WTC11 (cell line): ENCODE results near the gene TCERG1. TPM values are rescaled to one million over a fixed set of nuclear protein-coding genes. Genes with fewer than 3 reads are reported as not detected.

Experiments
- ATAC-seq: fragments of 200-7000 bp; cut with Tn5 transposase; 2 replicates; pipeline ENCODE4 v1.10.0; 2021; ENCODE audit warnings: mild to moderate bottlenecking, moderate library complexity
- CTCF ChIA-PET: fragments of 300-600 bp; sonication (Branson Sonifier 250); formaldehyde crosslinking; loops from one replicate; lab custom pipeline; 2021; ENCODE audit warnings: antibody characterized with exemption; lab: Charles Lee
- POLR2A ChIA-PET: fragments of 350-600 bp; sonication (Branson Sonifier 250); formaldehyde crosslinking; loops from one replicate; lab custom pipeline; 2021; ENCODE audit warnings: antibody characterized with exemption; lab: Charles Lee
- DNase-seq: peaks from one replicate; pipeline ENCODE4 v3.0.0; 2021; ENCODE audit warnings: low spot score
- H3K27ac Mint-ChIP-seq: 2 replicates; pipeline ENCODE4 v1.8.0; 2021; ENCODE audit warnings: mixed read lengths
- H3K27me3 Mint-ChIP-seq: 2 replicates; pipeline ENCODE4 v1.8.0; 2021; ENCODE audit warnings: low read depth, mild to moderate bottlenecking, moderate library complexity, mixed read lengths
- H3K36me3 Mint-ChIP-seq: 2 replicates; pipeline ENCODE4 v1.8.0; 2021; ENCODE audit warnings: mixed read lengths
- H3K4me1 Mint-ChIP-seq: 2 replicates; pipeline ENCODE4 v1.8.0; 2022; ENCODE audit warnings: mixed read lengths
- H3K4me3 Mint-ChIP-seq: 2 replicates; pipeline ENCODE4 v1.8.0; 2021; ENCODE audit warnings: mild to moderate bottlenecking, moderate library complexity, mixed read lengths
- H3K9me3 Mint-ChIP-seq: 2 replicates; pipeline ENCODE4 v1.8.0; 2021; ENCODE audit warnings: mixed read lengths
- CBFB ChIP-seq: sonication (generic); formaldehyde crosslinking; IDR thresholded peaks from 2 replicates; pipeline ENCODE4 v1.8.1; 2022; ENCODE audit warnings: mild to moderate bottlenecking, low read depth, missing genetic modification reagents
- EMX1 ChIP-seq: fragments of 250-450 bp; sonication (Bioruptor Pico); IDR thresholded peaks from 2 replicates; pipeline ENCODE4 v1.8.0; 2021; ENCODE audit warnings: mild to moderate bottlenecking
- ETV6 ChIP-seq: sonication (generic); formaldehyde crosslinking; IDR thresholded peaks from 2 replicates; pipeline ENCODE4 v1.8.1; 2022; ENCODE audit warnings: mild to moderate bottlenecking, missing genetic modification reagents
- FOXJ3 ChIP-seq: sonication (generic); formaldehyde crosslinking; IDR thresholded peaks from 2 replicates; pipeline ENCODE4 v1.9.0; 2021; ENCODE audit warnings: missing genetic modification reagents, mild to moderate bottlenecking, borderline replicate concordance
- GABPB1 ChIP-seq: sonication (generic); formaldehyde crosslinking; IDR thresholded peaks from 2 replicates; pipeline ENCODE4 v1.8.1; 2023; ENCODE audit warnings: mild to moderate bottlenecking, missing genetic modification reagents
- GRHL2 ChIP-seq: fragments of 250-450 bp; sonication (Bioruptor Pico); IDR thresholded peaks from 2 replicates; pipeline ENCODE4 v1.8.0; 2022; ENCODE audit warnings: mild to moderate bottlenecking, moderate library complexity; ENCODE audit not compliant: insufficient replicate concordance, severe bottlenecking
- IRF2 ChIP-seq: sonication (generic); formaldehyde crosslinking; IDR thresholded peaks from 2 replicates; pipeline ENCODE4 v1.8.0; 2022; ENCODE audit warnings: low read depth, missing genetic modification reagents, borderline replicate concordance
- JAZF1 ChIP-seq: fragments of 250-450 bp; sonication (Bioruptor Pico); IDR thresholded peaks from 2 replicates; pipeline ENCODE4 v1.9.0; 2021; ENCODE audit warnings: moderate library complexity, mild to moderate bottlenecking, inconsistent platforms
- JUN ChIP-seq: sonication (generic); formaldehyde crosslinking; IDR thresholded peaks from 2 replicates; pipeline ENCODE4 v1.8.0; 2023; ENCODE audit warnings: mild to moderate bottlenecking, missing genetic modification reagents
- KAT7 ChIP-seq: sonication (generic); formaldehyde crosslinking; IDR thresholded peaks from 2 replicates; pipeline ENCODE4 v1.8.1; 2023; ENCODE audit warnings: missing genetic modification reagents, mild to moderate bottlenecking, borderline replicate concordance
- NR2C2 ChIP-seq: sonication (generic); formaldehyde crosslinking; IDR thresholded peaks from 2 replicates; pipeline ENCODE4 v1.8.0; 2022; ENCODE audit warnings: mild to moderate bottlenecking, missing genetic modification reagents
- RORB ChIP-seq: fragments of 250-450 bp; sonication (Bioruptor Pico); IDR thresholded peaks from 2 replicates; pipeline ENCODE4 v1.9.0; 2021; ENCODE audit warnings: mild to moderate bottlenecking
- TEAD4 ChIP-seq: sonication (generic); formaldehyde crosslinking; IDR thresholded peaks from 2 replicates; pipeline ENCODE4 v1.8.0; 2022; ENCODE audit warnings: mild to moderate bottlenecking, missing genetic modification reagents
- ZBTB21 ChIP-seq: sonication (generic); formaldehyde crosslinking; IDR thresholded peaks from 2 replicates; pipeline ENCODE4 v1.8.1; 2023; ENCODE audit warnings: mild to moderate bottlenecking, missing genetic modification reagents, borderline replicate concordance
- ZNF121 ChIP-seq: sonication (generic); formaldehyde crosslinking; IDR thresholded peaks from 2 replicates; pipeline ENCODE4 v1.8.0; 2023; ENCODE audit warnings: missing genetic modification reagents
- ZNF219 ChIP-seq: sonication (generic); formaldehyde crosslinking; IDR thresholded peaks from 2 replicates; pipeline ENCODE4 v1.8.0; 2023; ENCODE audit warnings: missing genetic modification reagents, mild to moderate bottlenecking, borderline replicate concordance
- ZNF317 ChIP-seq: sonication (generic); formaldehyde crosslinking; IDR thresholded peaks from 2 replicates; pipeline ENCODE4 v1.8.1; 2023; ENCODE audit warnings: low read depth, mild to moderate bottlenecking, moderate library complexity, missing genetic modification reagents, borderline replicate concordance
- ZNF416 ChIP-seq: fragments of 250-450 bp; sonication (Bioruptor Pico); IDR thresholded peaks from 2 replicates; pipeline ENCODE4 v1.9.0; 2021; ENCODE audit warnings: mild to moderate bottlenecking, inconsistent platforms
- total RNA-seq: library from RNA; stranded (reverse); gene quantifications from 3 replicates; pipeline ENCODE4 v1.2.3, GENCODE V29; 2021
- TF ChIP-seq, protein P1 (sequence below): sonication (generic); formaldehyde crosslinking; IDR thresholded peaks from 2 replicates; pipeline ENCODE4 v1.8.1; 2022; ENCODE audit warnings: mild to moderate bottlenecking, moderate library complexity, missing genetic modification reagents
- TF ChIP-seq, protein P2 (sequence below): sonication (generic); formaldehyde crosslinking; IDR thresholded peaks from 2 replicates; pipeline ENCODE4 v1.8.1; 2023; ENCODE audit warnings: mild to moderate bottlenecking, missing genetic modification reagents
- TF ChIP-seq, protein P3 (sequence below): fragments of 250-450 bp; sonication (Bioruptor Pico); IDR thresholded peaks from 2 replicates; pipeline ENCODE4 v1.9.0; 2021; ENCODE audit warnings: mild to moderate bottlenecking
- TF ChIP-seq, protein P4 (sequence below): fragments of 250-450 bp; sonication (Bioruptor Pico); IDR thresholded peaks from 2 replicates; pipeline ENCODE4 v2.1.2; 2022; ENCODE audit warnings: mild to moderate bottlenecking, moderate library complexity
- TF ChIP-seq, protein P5 (sequence below): sonication (generic); formaldehyde crosslinking; IDR thresholded peaks from 2 replicates; pipeline ENCODE4 v1.8.1; 2022; ENCODE audit warnings: low read depth, missing genetic modification reagents, borderline replicate concordance
- TF ChIP-seq, protein P6 (sequence below): sonication (generic); formaldehyde crosslinking; IDR thresholded peaks from 2 replicates; pipeline ENCODE4 v1.8.0; 2022; ENCODE audit warnings: mild to moderate bottlenecking, missing genetic modification reagents
- TF ChIP-seq, protein P7 (sequence below): sonication (generic); formaldehyde crosslinking; IDR thresholded peaks from 2 replicates; pipeline ENCODE4 v1.8.1; 2023; ENCODE audit warnings: mild to moderate bottlenecking, missing genetic modification reagents, moderate library complexity
- TF ChIP-seq, protein P8 (sequence below): fragments of 250-450 bp; sonication (Bioruptor Pico); IDR thresholded peaks from 2 replicates; pipeline ENCODE4 v1.9.0; 2021; ENCODE audit warnings: mild to moderate bottlenecking

TCERG1 gene
- total RNA-seq, 1 experiment from 2014 or later = 117 TPM

DNA sequence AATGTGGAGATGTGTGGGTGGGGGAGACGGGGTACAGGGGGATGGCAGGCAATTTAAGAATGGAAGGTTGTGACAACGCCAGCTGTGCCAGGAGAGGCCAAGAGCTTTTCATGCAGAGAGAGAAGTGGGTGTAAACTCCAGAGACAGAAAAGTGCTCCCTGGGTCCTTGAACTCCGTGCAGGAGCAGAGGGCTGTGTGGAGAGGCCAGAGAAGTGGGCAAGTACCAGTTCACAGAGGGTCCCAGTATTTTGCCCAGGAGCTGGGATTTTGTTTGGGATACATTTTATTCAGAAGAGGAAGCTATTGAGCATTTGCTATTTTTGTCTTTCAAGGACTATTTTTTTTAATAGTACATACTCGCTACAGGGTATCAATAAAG is 19.5 kb upstream of the TCERG1 start:
- no peaks in the 10 kb centered on the region for H3K9me3 Mint-ChIP-seq
- H3K27ac Mint-ChIP-seq = no peak overlapping the region
- no peaks in the 10 kb centered on the region for H3K36me3 Mint-ChIP-seq
- peak; percentile 13; the same call in 1 of the 2 replicates for ATAC-seq
- ChIA-PET CTCF (interaction anchor here (0.6 to 1.4 kb wide), 7 partner anchors 9 to 314 kb away, joined by 3 to 5 read pairs (median 3); no protein-coding TSS in a partner anchor), POLR2A (no interaction called here)
- no peak overlapping the region for H3K4me3 Mint-ChIP-seq
- H3K4me1 Mint-ChIP-seq = peaks cover under 1% of the 10 kb centered on the region; the same call in 1 of the 2 replicates
- no peak for DNase-seq
- no peak for TF ChIP-seq ZNF416 (CRISPR knock-in tag)
- no peak for TF ChIP-seq GRHL2 (CRISPR knock-in tag)
- TF ChIP-seq FOXJ3 (CRISPR knock-in tag) = no peak
- TF ChIP-seq JUN (CRISPR knock-in tag) = no peak
- no peak for TF ChIP-seq ZNF219 (CRISPR knock-in tag)
- no peak for TF ChIP-seq TEAD4 (CRISPR knock-in tag)
- TF ChIP-seq IRF2 (CRISPR knock-in tag) = no peak
- TF ChIP-seq, protein P1, sequence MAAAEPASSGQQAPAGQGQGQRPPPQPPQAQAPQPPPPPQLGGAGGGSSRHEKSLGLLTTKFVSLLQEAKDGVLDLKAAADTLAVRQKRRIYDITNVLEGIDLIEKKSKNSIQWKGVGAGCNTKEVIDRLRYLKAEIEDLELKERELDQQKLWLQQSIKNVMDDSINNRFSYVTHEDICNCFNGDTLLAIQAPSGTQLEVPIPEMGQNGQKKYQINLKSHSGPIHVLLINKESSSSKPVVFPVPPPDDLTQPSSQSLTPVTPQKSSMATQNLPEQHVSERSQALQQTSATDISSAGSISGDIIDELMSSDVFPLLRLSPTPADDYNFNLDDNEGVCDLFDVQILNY (CRISPR knock-in tag) = no peak
- no peak for TF ChIP-seq GABPB1
- no peak for TF ChIP-seq EMX1
- TF ChIP-seq CBFB (CRISPR knock-in tag) = no peak
- no peak for TF ChIP-seq ETV6
- no peak for TF ChIP-seq NR2C2 (CRISPR knock-in tag)
- TF ChIP-seq, protein P2, sequence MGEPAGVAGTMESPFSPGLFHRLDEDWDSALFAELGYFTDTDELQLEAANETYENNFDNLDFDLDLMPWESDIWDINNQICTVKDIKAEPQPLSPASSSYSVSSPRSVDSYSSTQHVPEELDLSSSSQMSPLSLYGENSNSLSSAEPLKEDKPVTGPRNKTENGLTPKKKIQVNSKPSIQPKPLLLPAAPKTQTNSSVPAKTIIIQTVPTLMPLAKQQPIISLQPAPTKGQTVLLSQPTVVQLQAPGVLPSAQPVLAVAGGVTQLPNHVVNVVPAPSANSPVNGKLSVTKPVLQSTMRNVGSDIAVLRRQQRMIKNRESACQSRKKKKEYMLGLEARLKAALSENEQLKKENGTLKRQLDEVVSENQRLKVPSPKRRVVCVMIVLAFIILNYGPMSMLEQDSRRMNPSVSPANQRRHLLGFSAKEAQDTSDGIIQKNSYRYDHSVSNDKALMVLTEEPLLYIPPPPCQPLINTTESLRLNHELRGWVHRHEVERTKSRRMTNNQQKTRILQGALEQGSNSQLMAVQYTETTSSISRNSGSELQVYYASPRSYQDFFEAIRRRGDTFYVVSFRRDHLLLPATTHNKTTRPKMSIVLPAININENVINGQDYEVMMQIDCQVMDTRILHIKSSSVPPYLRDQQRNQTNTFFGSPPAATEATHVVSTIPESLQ (CRISPR knock-in tag) = no peak
- TF ChIP-seq, protein P3, sequence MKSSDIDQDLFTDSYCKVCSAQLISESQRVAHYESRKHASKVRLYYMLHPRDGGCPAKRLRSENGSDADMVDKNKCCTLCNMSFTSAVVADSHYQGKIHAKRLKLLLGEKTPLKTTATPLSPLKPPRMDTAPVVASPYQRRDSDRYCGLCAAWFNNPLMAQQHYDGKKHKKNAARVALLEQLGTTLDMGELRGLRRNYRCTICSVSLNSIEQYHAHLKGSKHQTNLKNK = no peak
- TF ChIP-seq, protein P4, sequence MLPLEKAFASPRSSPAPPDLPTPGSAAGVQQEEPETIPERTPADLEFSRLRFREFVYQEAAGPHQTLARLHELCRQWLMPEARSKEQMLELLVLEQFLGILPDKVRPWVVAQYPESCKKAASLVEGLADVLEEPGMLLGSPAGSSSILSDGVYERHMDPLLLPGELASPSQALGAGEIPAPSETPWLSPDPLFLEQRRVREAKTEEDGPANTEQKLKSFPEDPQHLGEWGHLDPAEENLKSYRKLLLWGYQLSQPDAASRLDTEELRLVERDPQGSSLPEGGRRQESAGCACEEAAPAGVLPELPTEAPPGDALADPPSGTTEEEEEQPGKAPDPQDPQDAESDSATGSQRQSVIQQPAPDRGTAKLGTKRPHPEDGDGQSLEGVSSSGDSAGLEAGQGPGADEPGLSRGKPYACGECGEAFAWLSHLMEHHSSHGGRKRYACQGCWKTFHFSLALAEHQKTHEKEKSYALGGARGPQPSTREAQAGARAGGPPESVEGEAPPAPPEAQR = no peak
- TF ChIP-seq JAZF1 (CRISPR knock-in tag) = no peak
- TF ChIP-seq ZNF317 (CRISPR knock-in tag) = no peak
- no peak for TF ChIP-seq KAT7 (CRISPR knock-in tag)
- TF ChIP-seq, all 79 proteins: peak for 0
- no peaks in the 10 kb centered on the region for H3K27me3 Mint-ChIP-seq

DNA sequence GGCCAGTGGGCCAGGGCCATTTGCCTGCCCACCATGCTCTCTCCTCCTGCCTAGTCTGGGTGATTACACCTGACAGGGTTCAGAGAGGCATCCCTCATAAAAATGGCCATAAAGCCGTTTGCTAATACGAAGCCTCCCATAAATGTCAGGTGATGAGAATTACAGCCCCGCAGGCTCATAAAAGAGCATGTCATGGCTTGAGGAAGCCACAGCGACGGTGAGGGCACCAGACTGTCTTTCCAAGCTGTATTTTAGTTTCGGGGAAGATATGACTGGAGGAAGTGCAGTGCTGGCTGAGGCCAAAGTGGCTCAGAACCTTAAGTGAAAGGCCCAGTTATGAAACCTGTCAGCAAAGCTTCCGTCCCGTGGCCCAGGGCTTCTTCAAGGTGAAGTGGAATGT is 18.5 kb upstream of the TCERG1 start:
- DNase-seq = no peak
- CTCF ChIA-PET = interaction anchor here (0.8 to 1.4 kb wide), 3 partner anchors 13 to 40 kb away, joined by 3 to 5 read pairs (median 4); no protein-coding TSS in a partner anchor
- no peak for ATAC-seq
- no peak overlapping the region for H3K27ac Mint-ChIP-seq
- H3K4me3 Mint-ChIP-seq = no peak overlapping the region
- POLR2A ChIA-PET = no interaction called here
- H3K4me1 Mint-ChIP-seq = peaks cover 2% of the 10 kb centered on the region; the same call in 1 of the 2 replicates
- H3K36me3 Mint-ChIP-seq = no peaks in the 10 kb centered on the region
- H3K9me3 Mint-ChIP-seq = no peaks in the 10 kb centered on the region
- no peaks in the 10 kb centered on the region for H3K27me3 Mint-ChIP-seq
- TF ChIP-seq ZNF121 (no peak), RORB (no peak), ZBTB21 (CRISPR knock-in tag) (no peak), ZNF219 (CRISPR knock-in tag) (no peak), ETV6 (no peak)
- TF ChIP-seq, protein P5, sequence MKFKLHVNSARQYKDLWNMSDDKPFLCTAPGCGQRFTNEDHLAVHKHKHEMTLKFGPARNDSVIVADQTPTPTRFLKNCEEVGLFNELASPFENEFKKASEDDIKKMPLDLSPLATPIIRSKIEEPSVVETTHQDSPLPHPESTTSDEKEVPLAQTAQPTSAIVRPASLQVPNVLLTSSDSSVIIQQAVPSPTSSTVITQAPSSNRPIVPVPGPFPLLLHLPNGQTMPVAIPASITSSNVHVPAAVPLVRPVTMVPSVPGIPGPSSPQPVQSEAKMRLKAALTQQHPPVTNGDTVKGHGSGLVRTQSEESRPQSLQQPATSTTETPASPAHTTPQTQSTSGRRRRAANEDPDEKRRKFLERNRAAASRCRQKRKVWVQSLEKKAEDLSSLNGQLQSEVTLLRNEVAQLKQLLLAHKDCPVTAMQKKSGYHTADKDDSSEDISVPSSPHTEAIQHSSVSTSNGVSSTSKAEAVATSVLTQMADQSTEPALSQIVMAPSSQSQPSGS = no peak
- TF ChIP-seq, protein P6, sequence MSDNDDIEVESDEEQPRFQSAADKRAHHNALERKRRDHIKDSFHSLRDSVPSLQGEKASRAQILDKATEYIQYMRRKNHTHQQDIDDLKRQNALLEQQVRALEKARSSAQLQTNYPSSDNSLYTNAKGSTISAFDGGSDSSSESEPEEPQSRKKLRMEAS (CRISPR knock-in tag) = no peak
- TF ChIP-seq, protein P7, sequence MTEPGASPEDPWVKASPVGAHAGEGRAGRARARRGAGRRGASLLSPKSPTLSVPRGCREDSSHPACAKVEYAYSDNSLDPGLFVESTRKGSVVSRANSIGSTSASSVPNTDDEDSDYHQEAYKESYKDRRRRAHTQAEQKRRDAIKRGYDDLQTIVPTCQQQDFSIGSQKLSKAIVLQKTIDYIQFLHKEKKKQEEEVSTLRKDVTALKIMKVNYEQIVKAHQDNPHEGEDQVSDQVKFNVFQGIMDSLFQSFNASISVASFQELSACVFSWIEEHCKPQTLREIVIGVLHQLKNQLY (CRISPR knock-in tag) = no peak
- TF ChIP-seq, protein P8, sequence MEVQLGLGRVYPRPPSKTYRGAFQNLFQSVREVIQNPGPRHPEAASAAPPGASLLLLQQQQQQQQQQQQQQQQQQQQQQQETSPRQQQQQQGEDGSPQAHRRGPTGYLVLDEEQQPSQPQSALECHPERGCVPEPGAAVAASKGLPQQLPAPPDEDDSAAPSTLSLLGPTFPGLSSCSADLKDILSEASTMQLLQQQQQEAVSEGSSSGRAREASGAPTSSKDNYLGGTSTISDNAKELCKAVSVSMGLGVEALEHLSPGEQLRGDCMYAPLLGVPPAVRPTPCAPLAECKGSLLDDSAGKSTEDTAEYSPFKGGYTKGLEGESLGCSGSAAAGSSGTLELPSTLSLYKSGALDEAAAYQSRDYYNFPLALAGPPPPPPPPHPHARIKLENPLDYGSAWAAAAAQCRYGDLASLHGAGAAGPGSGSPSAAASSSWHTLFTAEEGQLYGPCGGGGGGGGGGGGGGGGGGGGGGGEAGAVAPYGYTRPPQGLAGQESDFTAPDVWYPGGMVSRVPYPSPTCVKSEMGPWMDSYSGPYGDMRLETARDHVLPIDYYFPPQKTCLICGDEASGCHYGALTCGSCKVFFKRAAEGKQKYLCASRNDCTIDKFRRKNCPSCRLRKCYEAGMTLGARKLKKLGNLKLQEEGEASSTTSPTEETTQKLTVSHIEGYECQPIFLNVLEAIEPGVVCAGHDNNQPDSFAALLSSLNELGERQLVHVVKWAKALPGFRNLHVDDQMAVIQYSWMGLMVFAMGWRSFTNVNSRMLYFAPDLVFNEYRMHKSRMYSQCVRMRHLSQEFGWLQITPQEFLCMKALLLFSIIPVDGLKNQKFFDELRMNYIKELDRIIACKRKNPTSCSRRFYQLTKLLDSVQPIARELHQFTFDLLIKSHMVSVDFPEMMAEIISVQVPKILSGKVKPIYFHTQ (CRISPR knock-in tag) = no peak
